SKM-1 treated with dmso at 0.1 percent for 144 hours (cell line): Measurements from ENCODE around the gene SPTB.

Source experiments
- DNase-seq: peaks from one replicate; lab custom pipeline; 2025; ENCODE audit not compliant: unreplicated experiment; lab: John Stamatoyannopoulos, UW

Gene SPTB

GRCh38 chr14:64768401-64769095 lies 111.2 kb downstream of the SPTB start:
- DNase-seq = no peak

GRCh38 chr14:64767215-64767964 lies 112.3 kb downstream of the SPTB start:
- no peak for DNase-seq

- no peak for DNase-seq
These were observed 113.1 kb downstream of the SPTB start for GRCh38 chr14:64766430-64767151.

GRCh38 chr14:64765740-64766302 lies 113.9 kb downstream of the SPTB start:
- DNase-seq = no peak

- DNase-seq = peak; percentile 37
These were observed 114.8 kb downstream of the SPTB start for GRCh38 chr14:64764641-64765520.

GRCh38 chr14:64763801-64764621 lies 115.7 kb downstream of the SPTB start:
- no peak for DNase-seq

GRCh38 chr14:64763085-64763782 lies 116.5 kb downstream of the SPTB start:
- DNase-seq = no peak

- DNase-seq = no peak
These were observed 117.4 kb downstream of the SPTB start for GRCh38 chr14:64762044-64763034.

- DNase-seq = no peak
These were observed 118.2 kb downstream of the SPTB start for GRCh38 chr14:64761441-64762043.

GRCh38 chr14:64760916-64761315 lies 118.8 kb downstream of the SPTB start:
- DNase-seq = no peak

GRCh38 chr14:64760146-64760755 lies 119.5 kb downstream of the SPTB start:
- peak; percentile 34 for DNase-seq

- no peak for DNase-seq
These were observed 120.2 kb downstream of the SPTB start for GRCh38 chr14:64759555-64759938.

GRCh38 chr14:64758691-64759554 lies 120.8 kb downstream of the SPTB start:
- DNase-seq = no peak

GRCh38 chr14:64758025-64758521 lies 121.6 kb downstream of the SPTB start:
- no peak for DNase-seq

- no peak for DNase-seq
These were observed 122.1 kb downstream of the SPTB start for GRCh38 chr14:64757601-64758000.

GRCh38 chr14:64756712-64757111 lies 123.0 kb downstream of the SPTB start:
- DNase-seq = no peak
